ENCODE measurements around the gene LSP1. TPM values are rescaled to one million over a fixed set of nuclear protein-coding genes. Genes with fewer than 3 reads are reported as not detected.

The LSP1 gene
- total and polyA plus RNA-seq, 2 of the 8 experiments (the other 6 are each of a cell fraction or from before 2014, with no cell fraction given), result 0.03 TPM; not detected in 1

- CTCF ChIA-PET (ENCODE audit: partially characterized antibody), result interaction anchor here (0.8 to 15.7 kb wide), 9 partner anchors 13 to 301 kb away, joined by 3 to 232 read pairs (median 5); no protein-coding TSS in a partner anchor
- WGBS, 2 experiments (ENCODE audit: extremely low coverage in 1 of 2, insufficient coverage in 1 of 2, insufficient read length in 1 of 2, insufficient replicate concordance in 2 of 2, low coverage in 1 of 2, low lambda C conversion rate in 2 of 2, missing lambda C conversion rate in 1 of 2), result 91% methylated on average over 23 of the region's 25 CpGs; no CpG with 5 or more reads in 1 of the 2 experiments
- TF ChIP-seq CEBPB (IDR thresholded peaks at IDR 0.05; ENCODE audit: low read depth, low read length), result no peak
- TF ChIP-seq BACH1 (IDR thresholded peaks at IDR 0.05; ENCODE audit: low read length), result no peak
- TF ChIP-seq TAF7 (optimal IDR thresholded peaks at IDR 0.05; ENCODE audit: borderline replicate concordance, low read depth, low read length), result no peak
- no peak for TF ChIP-seq TEAD4 (IDR thresholded peaks at IDR 0.05; ENCODE audit: low read depth, low read length)
- no peak for TF ChIP-seq CBX8 (IDR thresholded peaks at IDR 0.05; ENCODE audit: borderline replicate concordance, low read depth, low read length)
- TF ChIP-seq EP300 (IDR thresholded peaks at IDR 0.05; ENCODE audit: borderline replicate concordance in 1 of 2, low read depth in 2 of 2, low read length in 2 of 2), result no peak
- TF ChIP-seq SAP30 (IDR thresholded peaks at IDR 0.05; ENCODE audit: insufficient read depth, insufficient replicate concordance, low read length), result no peak
- no peak for TF ChIP-seq JUN (IDR thresholded peaks at IDR 0.05; ENCODE audit: low read depth, low read length)
- no peak for TF ChIP-seq KDM5A (IDR thresholded peaks at IDR 0.05; ENCODE audit: low read length)
- TF ChIP-seq YY1 (IDR thresholded peaks at IDR 0.05; ENCODE audit: low read depth, low read length), result no peak
These were observed 510 bp upstream of the LSP1 start for GRCh38 chr11:1852271-1852876.

More at GRCh38 chr11:1852271-1852876, 510 bp upstream of the LSP1 start:
- Histone ChIP-seq H3K4me2 (ENCODE audit: insufficient read depth in 1 of 2, low read depth in 2 of 2, low read length in 2 of 2) (no peak overlapping the region), H3K9ac (replicated peaks in 1 of 4; ENCODE audit: extremely low read depth in 1 of 4, low read depth in 3 of 4, low read length in 3 of 4) (no peak overlapping the region), H3K4ac (replicated peaks; ENCODE audit: insufficient read length, low read depth, low read length) (no peak overlapping the region), H2BK120ac (replicated peaks; ENCODE audit: low read depth, low read length) (no peak overlapping the region), H4K5ac (ENCODE audit: insufficient read length, low read depth, low read length) (no peak overlapping the region), H4K8ac (ENCODE audit: extremely low read depth, insufficient read depth, low read length) (no peak overlapping the region), H3K14ac (ENCODE audit: insufficient read length) (no peak overlapping the region), H3K23me2 (ENCODE audit: low read depth, low read length) (no peaks in the 10 kb centered on the region), H2BK5ac (ENCODE audit: low read depth, low read length) (no peak overlapping the region), H2BK12ac (ENCODE audit: low read depth, low read length) (no peak overlapping the region), H3K27me3 (replicated peaks in 1 of 4; ENCODE audit: control insufficient read depth in 3 of 4, extremely low read depth in 1 of 4, insufficient read depth in 3 of 4, low read length in 3 of 4) (no peaks in the 10 kb centered on the region), H4K91ac (replicated peaks; ENCODE audit: insufficient read length, low read length) (no peak overlapping the region), H3K4me1 (replicated peaks in 1 of 4; ENCODE audit: control insufficient read depth in 3 of 4, insufficient read depth in 4 of 4, low read length in 3 of 4) (no peaks in the 10 kb centered on the region), H3K79me1 (ENCODE audit: low read depth, low read length) (no peaks in the 10 kb centered on the region), H3K56ac (replicated peaks; ENCODE audit: insufficient read length, low read depth, low read length) (no peak overlapping the region), H3K18ac (ENCODE audit: extremely low read depth, low read length) (no peak overlapping the region), H2AK5ac (ENCODE audit: low read depth, low read length) (no peak overlapping the region), H2BK20ac (ENCODE audit: low read length) (no peak overlapping the region), H3K9me3 (ENCODE audit: insufficient read depth in 2 of 2, low read depth in 1 of 2, low read length in 1 of 2) (no peaks in the 10 kb centered on the region), H3K4me3 (ENCODE audit: extremely low read depth in 1 of 4, insufficient read depth in 2 of 4, low read depth in 3 of 4, low read length in 4 of 4) (no peak overlapping the region), H2AFZ (ENCODE audit: low read length) (no peak overlapping the region), H3K79me2 (ENCODE audit: control insufficient read depth in 1 of 2, insufficient read depth in 2 of 2, low read length in 2 of 2) (no peaks in the 10 kb centered on the region), H2BK15ac (ENCODE audit: low read length) (no peak overlapping the region), H3K27ac (ENCODE audit: low read depth, low read length) (no peak overlapping the region), H3K23ac (ENCODE audit: insufficient read length) (no peak overlapping the region), H3K36me3 (ENCODE audit: control insufficient read depth in 2 of 4, insufficient read depth in 4 of 4, low read length in 3 of 4) (no peaks in the 10 kb centered on the region), H4K20me1 (replicated peaks in 1 of 2; ENCODE audit: control insufficient read depth in 1 of 2, insufficient read depth in 2 of 2, low read length in 2 of 2) (no peaks in the 10 kb centered on the region)
- DNase-seq (ENCODE audit: low read depth in 1 of 2, low spot score in 2 of 2), result no peak
- no peak for FAIRE-seq
- POLR2A ChIA-PET (ENCODE audit: partially characterized antibody), result no interaction called here

Data from H1 (cell line).